ENCODE results near the gene SLC39A2.
"Not testable (repeated sequence)": the region's sequence is repeated elsewhere in the genome, so short reads cannot be mapped to it uniquely, and the experiment has no call there.

SLC39A2 gene

DNA sequence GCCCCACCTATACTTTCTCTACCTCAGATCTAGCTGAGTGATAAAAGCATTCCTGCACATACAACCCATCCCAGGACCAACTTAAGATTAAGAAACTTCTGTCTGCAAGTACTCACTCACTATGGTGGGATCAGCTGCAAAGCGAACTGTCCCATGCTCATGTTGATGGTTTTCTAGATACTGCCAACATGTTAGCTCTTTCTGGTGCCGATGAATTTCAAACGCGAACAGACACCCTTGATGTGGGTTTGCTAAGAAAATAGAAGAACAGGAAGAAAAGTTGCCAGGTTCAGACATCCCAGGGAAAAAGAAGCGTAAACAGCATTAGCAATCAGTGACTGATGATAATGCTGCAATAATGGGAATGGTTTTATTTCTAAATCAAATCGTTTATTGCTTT lies 1.5 kb upstream of the SLC39A2 start:
- DNase-seq, result no peak

DNA sequence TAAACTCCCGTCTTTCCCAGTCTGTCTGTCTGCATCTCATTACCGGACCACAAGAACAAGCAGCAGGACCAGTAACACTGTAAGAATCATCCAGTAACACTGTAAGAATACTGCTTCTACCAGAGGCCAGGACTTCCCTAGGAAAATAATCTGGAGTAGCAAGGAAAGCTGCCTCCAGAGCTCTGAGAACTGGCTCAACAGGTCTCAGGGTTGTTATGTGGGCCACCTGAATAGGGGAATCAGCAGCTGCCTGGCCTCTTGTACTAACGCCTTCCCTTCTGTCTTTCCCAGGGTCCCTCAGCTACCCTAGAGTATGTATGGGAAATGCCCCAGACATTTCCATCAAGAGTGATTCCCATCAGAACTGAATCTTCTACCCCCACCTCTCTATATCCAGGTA lies 954 bp upstream of the SLC39A2 start:
- DNase-seq, result no peak

DNA sequence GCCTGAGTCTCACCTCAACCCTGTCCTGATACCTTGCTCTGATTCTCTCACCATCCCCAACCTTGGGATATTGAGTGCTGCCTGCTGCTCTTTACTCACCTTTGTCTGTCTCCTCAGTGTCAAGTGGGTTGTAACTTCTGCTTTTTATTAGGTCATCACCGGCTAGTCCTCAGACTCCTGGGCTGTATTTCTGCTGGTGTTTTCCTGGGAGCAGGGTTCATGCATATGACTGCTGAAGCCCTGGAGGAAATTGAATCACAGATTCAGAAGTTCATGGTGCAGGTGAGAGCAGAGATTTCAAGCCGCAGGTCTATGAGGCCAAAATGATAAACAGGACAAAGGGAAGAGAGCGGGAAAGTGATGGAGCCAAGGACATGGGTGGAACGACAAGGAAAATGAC lies 498 bp downstream of the SLC39A2 start:
- DNase-seq, result no peak

DNA sequence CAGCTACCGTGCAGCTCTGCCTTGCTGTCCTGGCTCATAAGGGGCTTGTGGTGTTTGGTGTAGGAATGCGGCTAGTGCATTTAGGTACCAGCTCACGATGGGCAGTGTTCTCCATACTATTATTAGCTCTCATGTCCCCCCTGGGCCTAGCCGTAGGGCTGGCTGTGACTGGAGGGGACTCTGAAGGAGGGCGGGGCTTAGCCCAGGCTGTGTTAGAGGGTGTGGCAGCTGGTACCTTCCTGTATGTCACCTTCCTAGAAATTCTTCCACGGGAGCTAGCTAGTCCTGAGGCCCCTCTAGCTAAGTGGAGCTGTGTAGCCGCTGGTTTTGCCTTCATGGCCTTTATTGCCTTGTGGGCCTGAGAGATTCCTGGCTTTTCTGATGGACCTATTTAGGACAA lies 2.1 kb downstream of the SLC39A2 start:
- no peak for DNase-seq

DNA sequence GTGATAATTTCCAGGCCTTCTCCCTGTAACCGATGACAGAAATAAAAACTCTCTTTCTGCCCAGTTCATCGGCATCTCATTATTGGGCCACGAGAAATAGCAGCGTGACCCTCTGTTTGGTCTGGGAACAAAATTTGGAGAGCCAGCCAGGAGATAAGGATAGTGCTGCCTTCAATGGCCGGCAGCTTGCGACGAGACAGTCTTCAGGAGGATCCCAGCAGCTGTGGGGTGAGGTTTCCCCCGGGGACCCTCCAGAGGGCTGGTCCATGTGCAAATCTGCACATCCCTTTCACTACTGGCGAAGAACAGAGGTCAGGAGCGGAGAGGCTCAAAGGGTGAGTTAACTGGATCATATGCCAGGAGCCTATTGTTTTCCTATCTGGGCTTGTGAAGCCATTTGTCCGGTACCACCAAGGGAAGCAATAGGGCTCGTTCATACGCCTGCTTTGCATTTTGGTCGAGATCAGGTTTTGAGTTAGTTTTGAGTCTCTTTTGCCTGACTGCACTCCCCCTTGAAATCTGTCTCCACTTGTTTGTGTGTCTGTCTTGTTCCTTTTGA lies 4.8 kb downstream of the SLC39A2 start:
- DNase-seq, result no peak

- not testable (repeated sequence) for DNase-seq
Measured at GRCh38 chr14:21009721-21010120, 10.6 kb downstream of the SLC39A2 start.

GRCh38 chr14:21011136-21011535 lies 12.0 kb downstream of the SLC39A2 start:
- DNase-seq, result no peak

DNA sequence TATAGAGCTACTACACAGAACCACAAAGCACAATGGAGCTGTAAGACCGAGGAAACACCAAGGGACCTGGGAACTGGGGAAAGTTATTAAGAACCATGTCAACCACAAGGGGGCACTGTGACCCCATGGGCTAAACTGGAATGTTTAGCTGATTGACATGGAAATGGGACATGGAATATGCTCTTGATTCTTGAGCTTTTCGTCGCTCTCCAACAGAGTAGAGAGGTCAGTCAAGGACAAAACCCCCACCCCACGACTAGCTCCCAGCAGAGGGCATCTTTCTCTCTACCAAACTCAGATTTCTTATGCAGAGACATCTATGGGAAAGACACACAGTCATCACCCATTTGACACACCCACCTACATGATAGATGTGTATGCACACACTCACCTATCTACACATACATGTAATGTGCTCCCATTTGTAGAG lies 15.7 kb downstream of the SLC39A2 start:
- peak; percentile 79 to 86 for DNase-seq

DNA sequence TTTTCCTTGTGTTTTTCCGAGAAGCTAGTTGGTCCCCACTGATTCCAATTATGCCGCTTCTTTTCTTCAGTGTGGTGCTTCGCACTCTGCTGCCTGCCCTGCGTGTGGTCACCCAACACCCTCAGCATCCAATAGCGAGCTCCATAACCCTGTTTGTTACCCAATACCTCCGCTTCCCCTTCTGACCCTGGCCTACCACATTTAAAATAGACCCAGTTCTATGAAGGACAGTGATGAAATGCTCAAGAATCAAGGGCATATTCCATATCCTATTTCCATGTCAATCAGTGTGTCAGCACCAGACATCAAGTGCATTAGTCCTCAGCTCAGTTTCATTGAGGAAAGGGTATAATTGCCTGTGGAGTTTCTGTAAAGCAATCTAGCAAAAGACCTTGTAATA lies 16.2 kb downstream of the SLC39A2 start:
- no peak for DNase-seq

GRCh38 chr14:21016413-21017190 lies 17.5 kb downstream of the SLC39A2 start:
- peak in 1 of 2 experiments; percentile 26 for DNase-seq

DNA sequence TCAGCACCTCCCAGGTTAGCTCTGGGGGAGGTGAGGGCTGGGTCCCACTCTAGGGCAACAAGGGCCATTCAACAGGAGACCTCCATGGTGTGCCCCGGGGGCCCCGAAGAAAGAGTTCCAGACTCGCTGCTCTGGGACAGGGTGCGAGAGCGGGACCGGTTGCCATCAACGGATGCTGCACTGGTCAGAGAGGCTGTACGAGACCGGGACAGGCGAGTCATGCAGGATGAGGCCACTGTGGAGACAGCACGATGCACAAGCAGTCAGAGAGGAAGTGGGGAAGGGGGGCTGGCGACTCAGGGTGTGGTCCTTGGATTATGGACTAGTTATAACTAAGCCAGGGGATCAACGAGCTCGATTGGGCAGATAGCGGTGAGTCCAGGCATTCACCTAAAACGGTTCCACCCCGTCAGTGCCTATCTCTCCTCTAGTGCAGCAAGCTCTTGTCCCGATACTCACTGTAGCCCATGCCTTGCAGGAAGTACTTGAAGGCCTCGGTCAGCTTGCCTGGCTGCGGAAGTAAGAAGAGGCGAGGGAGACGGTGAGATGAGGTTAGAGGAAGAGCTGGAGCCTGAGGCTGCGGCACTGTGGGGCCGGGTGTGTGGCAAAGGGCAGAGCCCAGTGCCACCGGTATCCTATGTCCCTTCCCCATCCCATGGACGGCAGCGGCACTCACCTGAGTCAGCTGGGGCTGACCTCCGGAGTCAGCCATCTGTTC lies 18.6 kb downstream of the SLC39A2 start:
- no peak for DNase-seq

GRCh38 chr14:21018286-21018685 lies 19.2 kb downstream of the SLC39A2 start:
- no peak for DNase-seq

GRCh38 chr14:21018781-21019180 lies 19.7 kb downstream of the SLC39A2 start:
- no peak for DNase-seq

DNA sequence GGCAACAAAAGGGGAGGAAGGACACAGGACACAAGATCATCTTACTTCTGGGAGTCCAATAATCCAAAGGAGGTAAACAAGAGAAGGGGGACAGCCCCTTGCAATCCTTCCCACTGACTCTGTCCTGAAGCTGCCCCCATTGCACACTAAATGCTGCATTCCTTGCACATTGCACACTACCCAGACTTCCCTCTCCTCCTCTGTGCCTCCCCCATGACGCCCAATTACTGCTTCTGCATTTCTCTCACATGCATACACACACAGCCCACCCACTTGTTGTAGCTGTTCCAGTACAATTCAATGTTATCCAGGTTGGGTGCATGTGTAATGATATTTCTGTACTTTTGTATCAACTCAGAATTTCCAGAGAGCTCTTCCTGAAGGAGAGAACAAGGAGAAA lies 20.3 kb downstream of the SLC39A2 start:
- DNase-seq, result no peak

DNA sequence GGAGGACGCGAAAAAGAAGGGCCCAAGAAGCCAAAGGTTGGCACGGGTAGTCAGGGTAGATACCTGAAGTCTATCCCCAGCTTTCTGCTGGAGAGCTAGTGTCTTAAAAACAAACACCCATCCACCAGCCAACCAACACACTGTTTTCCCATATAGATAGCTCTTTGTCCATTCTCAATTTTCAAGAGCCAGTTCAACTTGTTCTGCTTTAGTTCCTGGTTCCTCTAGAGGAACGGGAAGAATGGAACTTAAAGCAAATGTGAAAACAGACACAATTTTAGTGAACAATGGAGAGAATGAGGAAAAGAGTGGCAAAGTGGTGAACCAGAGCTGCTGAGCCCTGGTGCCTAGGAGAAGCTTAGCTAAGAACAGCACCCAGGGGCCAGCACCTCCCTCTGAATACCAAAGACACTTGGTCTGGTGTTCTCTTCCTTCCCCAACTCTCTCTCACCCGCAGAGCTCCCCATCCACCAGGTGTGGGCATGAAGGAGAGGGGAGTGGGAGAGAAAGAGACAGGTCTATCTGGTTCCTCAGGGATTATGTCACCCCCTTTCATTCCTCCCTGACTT lies 22.0 kb downstream of the SLC39A2 start:
- no peak for DNase-seq

GRCh38 chr14:21022686-21023085 lies 23.6 kb downstream of the SLC39A2 start:
- DNase-seq, result no peak

GRCh38 chr14:21023174-21023573 lies 24.1 kb downstream of the SLC39A2 start:
- DNase-seq, result no peak

DNA sequence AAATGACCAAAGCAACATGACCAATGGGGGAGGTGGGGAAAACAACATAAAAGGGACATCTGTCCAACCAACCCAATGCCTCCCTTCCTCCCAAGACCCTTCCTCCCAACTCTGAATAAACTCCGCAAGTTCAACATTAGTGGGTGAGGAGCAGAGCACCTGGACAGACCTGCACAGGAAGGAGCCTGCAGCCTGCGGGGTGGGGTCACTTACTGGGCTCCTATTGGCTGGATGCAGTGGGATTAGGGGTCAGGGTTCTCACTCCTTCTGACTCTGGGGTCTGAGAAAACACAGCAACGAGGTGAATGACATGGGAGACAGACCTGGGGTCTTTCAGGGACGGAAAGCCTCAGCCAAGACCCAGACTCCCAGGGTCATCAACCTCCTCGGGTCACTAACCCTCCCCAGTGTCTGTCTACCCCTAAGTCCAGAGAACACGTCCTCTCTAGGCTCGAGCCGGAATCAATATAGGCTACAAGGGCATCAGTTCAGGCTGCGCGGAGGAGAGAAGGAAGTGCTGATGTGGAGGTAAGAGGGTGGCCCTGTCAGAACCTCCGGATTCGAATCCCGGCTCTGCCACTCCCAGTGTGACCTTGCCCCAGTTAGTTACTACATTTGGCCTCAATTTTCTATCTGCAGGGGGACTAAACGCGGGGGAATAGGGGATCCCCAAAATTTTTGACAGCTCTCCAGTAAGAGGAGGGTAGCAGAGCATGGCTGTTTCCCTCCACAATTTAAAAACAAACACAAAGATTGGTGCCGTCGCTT lies 24.9 kb downstream of the SLC39A2 start:
- no peak for DNase-seq

- DNase-seq, result peak; percentile 32 to 37
Measured at GRCh38 chr14:21024585-21025370, 25.7 kb downstream of the SLC39A2 start, which contains the start of gene NDRG2. TSS of gene NDRG2 (minus strand) at chr14:21025061. CDS start at chr14:21023315, 1,746 bp downstream.

GRCh38 chr14:21025371-21026273 lies 26.5 kb downstream of the SLC39A2 start:
- DNase-seq, result no peak

All from Kasumi-1 (cell line).